Neuronal stem cell (in vitro differentiated cells): ENCODE measurements around the gene UBE4B.

Experiments used
- DNase-seq: peaks from one replicate; pipeline ENCODE4 v3.0.0-alpha.2; 2013; ENCODE audit warnings: low spot score
- H2AFZ ChIP-seq: one replicate; pipeline ENCODE4 v1.6.1; 2013; ENCODE audit warnings: mild to moderate bottlenecking, low read length, inconsistent platforms
- H2AK5ac ChIP-seq: 2 replicates; pipeline ENCODE4 v1.6.1; 2013; ENCODE audit warnings: low read depth, mild to moderate bottlenecking, inconsistent platforms, low read length, moderate library complexity, mixed read lengths
- H2BK120ac ChIP-seq: 2 replicates; pipeline ENCODE4 v1.6.1; 2013; ENCODE audit warnings: low read depth, mild to moderate bottlenecking, inconsistent platforms, low read length, moderate library complexity, mixed read lengths
- H2BK12ac ChIP-seq: one replicate; pipeline ENCODE4 v1.6.1; 2013; ENCODE audit warnings: low read length, inconsistent platforms
- H2BK15ac ChIP-seq: 2 replicates; pipeline ENCODE4 v1.6.1; 2013; ENCODE audit warnings: mild to moderate bottlenecking, low read length, inconsistent platforms, mixed read lengths
- H2BK5ac ChIP-seq: one replicate; pipeline ENCODE4 v1.6.1; 2013; ENCODE audit warnings: inconsistent platforms, mild to moderate bottlenecking, low read length, moderate library complexity
- H3K14ac ChIP-seq: one replicate; pipeline ENCODE4 v1.6.1; 2013; ENCODE audit warnings: low read length, inconsistent platforms
- H3K18ac ChIP-seq: 2 replicates; pipeline ENCODE4 v1.6.1; 2013; ENCODE audit warnings: low read length, inconsistent platforms
- H3K23ac ChIP-seq: 2 replicates; pipeline ENCODE4 v1.6.1; 2013; ENCODE audit warnings: low read depth, mild to moderate bottlenecking, mixed read lengths, low read length, inconsistent platforms; ENCODE audit not compliant: poor library complexity
- H3K27ac ChIP-seq: replicated peaks from 3 replicates; pipeline ENCODE4 v1.5.1; 2013; ENCODE audit warnings: low read length, inconsistent platforms
- H3K27me3 ChIP-seq, 3 experiments: 2 replicates each; pipeline ENCODE4 v1.6.1; 2013; ENCODE audit warnings: low read length in 3 of 3, mild to moderate bottlenecking in 2 of 3, inconsistent platforms in 1 of 3, low read depth in 1 of 3, mixed read lengths in 1 of 3, moderate library complexity in 1 of 3; ENCODE audit not compliant: control insufficient read depth in 3 of 3, insufficient read depth in 3 of 3
- H3K36me3 ChIP-seq, 2 donors: replicated peaks in 1 of 2; 2 replicates each; pipeline ENCODE4 v1.6.1; 2013; ENCODE audit warnings: low read length in 2 of 2; ENCODE audit not compliant: control insufficient read depth in 2 of 2, insufficient read depth in 2 of 2
- H3K4ac ChIP-seq: 2 replicates; pipeline ENCODE4 v1.6.1; 2013; ENCODE audit warnings: inconsistent platforms, mild to moderate bottlenecking, low read length, moderate library complexity
- H3K4me1 ChIP-seq, 2 donors: 1 replicate in 1 of 2; 2 replicates in 1 of 2; pipeline ENCODE4 v1.6.1; 2013; ENCODE audit warnings: low read length in 2 of 2, low read depth in 1 of 2; ENCODE audit not compliant: control insufficient read depth in 2 of 2, insufficient read depth in 1 of 2
- H3K4me2 ChIP-seq: one replicate; pipeline ENCODE4 v1.6.1; 2013; ENCODE audit warnings: mild to moderate bottlenecking, low read length, inconsistent platforms; ENCODE audit not compliant: insufficient read depth, poor library complexity, severe bottlenecking
- H3K4me3 ChIP-seq, 2 donors: 2 replicates each; pipeline ENCODE4 v1.5.1; 2013; ENCODE audit warnings: low read length in 2 of 2, mild to moderate bottlenecking in 2 of 2, inconsistent platforms in 1 of 2, moderate library complexity in 1 of 2
- H3K79me1 ChIP-seq: one replicate; pipeline ENCODE4 v1.6.1; 2013; ENCODE audit warnings: low read depth, mild to moderate bottlenecking, inconsistent platforms, low read length, moderate library complexity
- H3K9ac ChIP-seq: one replicate; pipeline ENCODE4 v1.6.1; 2013; ENCODE audit warnings: mild to moderate bottlenecking, low read depth, low read length, inconsistent platforms; ENCODE audit not compliant: poor library complexity
- H3K9me3 ChIP-seq, 2 donors: replicated peaks in 1 of 2; 2 replicates each; pipeline versions ENCODE3 to v1.6.1; 2013; ENCODE audit warnings: low read length in 2 of 2, mild to moderate bottlenecking in 2 of 2, inconsistent platforms in 1 of 2, low read depth in 1 of 2, mixed read lengths in 1 of 2, moderate library complexity in 1 of 2; ENCODE audit not compliant: control insufficient read depth in 2 of 2, insufficient read depth in 1 of 2
- H4K8ac ChIP-seq: one replicate; pipeline ENCODE4 v1.6.1; 2013; ENCODE audit warnings: low read depth, mild to moderate bottlenecking, inconsistent platforms, low read length, moderate library complexity
- H4K91ac ChIP-seq: one replicate; pipeline ENCODE4 v1.6.1; 2013; ENCODE audit warnings: low read length, low read depth, mild to moderate bottlenecking, inconsistent platforms; ENCODE audit not compliant: poor library complexity
- WGBS, 2 donors: extraction: QIAGEN DNeasy Blood & Tissue Kit; methylation state at CpG; one replicate each; pipeline ENCODE4 v1.1.7; 2013; ENCODE audit warnings: missing lambda C conversion rate in 2 of 2, mixed read lengths in 1 of 2; ENCODE audit not compliant: insufficient read length in 2 of 2, insufficient replicate concordance in 1 of 2; ENCODE audit errors: extremely low coverage in 2 of 2; 5-methylcytosine and 5-hydroxymethylcytosine counted together

Gene UBE4B

GRCh38 chr1:10188133-10188650, 155.4 kb downstream of the UBE4B start:
- WGBS, 2 donors: no CpG with 5 or more reads among the region's 2 CpGs
- no peak overlapping the region for H4K8ac ChIP-seq

GRCh38 chr1:10189659-10190058, 156.9 kb downstream of the UBE4B start:
- H3K79me1 ChIP-seq: no peaks in the 10 kb centered on the region
- H3K27ac ChIP-seq: no peak overlapping the region
- no peak overlapping the region for H2AFZ ChIP-seq
- H2AK5ac ChIP-seq: no peak overlapping the region
- peaks cover 2 to 5% of the 10 kb centered on the region in 2 donors for H3K9me3 ChIP-seq
- no peak overlapping the region for H3K14ac ChIP-seq
- no peak overlapping the region for H3K9ac ChIP-seq
- no peak overlapping the region for H2BK15ac ChIP-seq
- no peak overlapping the region for H2BK5ac ChIP-seq
- H4K91ac ChIP-seq: no peak overlapping the region
- H2BK12ac ChIP-seq: no peak overlapping the region
- H3K18ac ChIP-seq: no peak overlapping the region
- H2BK120ac ChIP-seq: no peak overlapping the region
- H3K23ac ChIP-seq: no peak overlapping the region
- no peaks in the 10 kb centered on the region for H3K27me3 ChIP-seq
- no peak overlapping the region for H3K4ac ChIP-seq
- H3K4me3 ChIP-seq: peak overlapping the region in 1 of 2 donors; percentile 46
- H3K4me2 ChIP-seq: no peak overlapping the region
- peaks cover 1 to 5% of the 10 kb centered on the region in 2 donors for H3K4me1 ChIP-seq
- WGBS, 2 donors: no CpG with 5 or more reads among the region's 4 CpGs
- DNase-seq: no peak
- H3K36me3 ChIP-seq: no peaks in the 10 kb centered on the region
- no peak overlapping the region for H4K8ac ChIP-seq

More at GRCh38 chr1:10188133-10188650, 155.4 kb downstream of the UBE4B start:
- Histone ChIP-seq H3K4me3 (no peak overlapping the region), H2BK120ac (no peak overlapping the region), H3K79me1 (no peaks in the 10 kb centered on the region), H4K91ac (no peak overlapping the region), H3K23ac (no peak overlapping the region), H2AK5ac (no peak overlapping the region), H3K27ac (no peak overlapping the region), H2AFZ (no peak overlapping the region), H3K9ac (no peak overlapping the region), H3K27me3 (no peaks in the 10 kb centered on the region), H3K9me3 (peaks cover 2 to 5% of the 10 kb centered on the region in 2 donors), H3K4me2 (no peak overlapping the region), H3K14ac (no peak overlapping the region), H3K4me1 (peaks cover 0 to 5% of the 10 kb centered on the region in 2 donors), H2BK15ac (no peak overlapping the region), H3K18ac (no peak overlapping the region), H3K4ac (no peak overlapping the region), H2BK12ac (no peak overlapping the region), H2BK5ac (no peak overlapping the region), H3K36me3 (no peaks in the 10 kb centered on the region)
- DNase-seq: no peak

GRCh38 chr1:10192263-10192662, 159.5 kb downstream of the UBE4B start:
- peak overlapping the region; percentile 27 for H2AFZ ChIP-seq
- no peaks in the 10 kb centered on the region for H3K36me3 ChIP-seq
- peak overlapping the region; percentile 80 for H3K18ac ChIP-seq
- no peak overlapping the region for H3K4ac ChIP-seq
- no peaks in the 10 kb centered on the region for H3K79me1 ChIP-seq
- peak overlapping the region; percentile 43 for H2BK15ac ChIP-seq
- H4K91ac ChIP-seq: no peak overlapping the region
- H2BK5ac ChIP-seq: no peak overlapping the region
- no peak overlapping the region for H2BK120ac ChIP-seq
- H3K23ac ChIP-seq: no peak overlapping the region
- no peak for DNase-seq
- peak overlapping the region; percentile 97 for H2BK12ac ChIP-seq
- H3K4me2 ChIP-seq: no peak overlapping the region
- H2AK5ac ChIP-seq: no peak overlapping the region
- H3K4me1 ChIP-seq: peaks cover 1 to 5% of the 10 kb centered on the region in 2 donors
- H3K9me3 ChIP-seq: peaks cover 0 to 3% of the 10 kb centered on the region in 2 donors
- WGBS, 2 donors: no CpG with 5 or more reads among the region's 5 CpGs
- H3K27me3 ChIP-seq: no peaks in the 10 kb centered on the region
- H3K9ac ChIP-seq: no peak overlapping the region
- no peak overlapping the region for H3K4me3 ChIP-seq
- H3K27ac ChIP-seq: no peak overlapping the region
- H4K8ac ChIP-seq: no peak overlapping the region
- no peak overlapping the region for H3K14ac ChIP-seq

GRCh38 chr1:10193288-10193687, 160.5 kb downstream of the UBE4B start:
- Histone ChIP-seq H3K4me3 (no peak overlapping the region), H3K27me3 (no peaks in the 10 kb centered on the region), H2BK12ac (no peak overlapping the region), H2BK5ac (no peak overlapping the region), H2BK15ac (no peak overlapping the region), H3K9ac (no peak overlapping the region), H4K8ac (no peak overlapping the region), H3K4me2 (no peak overlapping the region), H2BK120ac (no peak overlapping the region), H3K4me1 (peaks cover 1 to 5% of the 10 kb centered on the region in 2 donors), H2AK5ac (no peak overlapping the region), H3K14ac (no peak overlapping the region), H3K27ac (no peak overlapping the region), H3K4ac (no peak overlapping the region), H2AFZ (no peak overlapping the region), H3K23ac (no peak overlapping the region), H3K18ac (no peak overlapping the region), H3K9me3 (peaks cover 0 to 1% of the 10 kb centered on the region in 2 donors), H3K79me1 (no peaks in the 10 kb centered on the region), H4K91ac (no peak overlapping the region), H3K36me3 (no peaks in the 10 kb centered on the region)
- no CpG with 5 or more reads among the region's 6 CpGs for WGBS, 2 donors
- DNase-seq: no peak
